ENCODE results near the gene MED27. TPM values are rescaled to one million over a fixed set of nuclear protein-coding genes. Genes with fewer than 3 reads are reported as not detected.

MED27 gene
- total RNA-seq, 4 donors from 2014 or later = 8.2 to 18.9 (median 11.8) TPM

DNA sequence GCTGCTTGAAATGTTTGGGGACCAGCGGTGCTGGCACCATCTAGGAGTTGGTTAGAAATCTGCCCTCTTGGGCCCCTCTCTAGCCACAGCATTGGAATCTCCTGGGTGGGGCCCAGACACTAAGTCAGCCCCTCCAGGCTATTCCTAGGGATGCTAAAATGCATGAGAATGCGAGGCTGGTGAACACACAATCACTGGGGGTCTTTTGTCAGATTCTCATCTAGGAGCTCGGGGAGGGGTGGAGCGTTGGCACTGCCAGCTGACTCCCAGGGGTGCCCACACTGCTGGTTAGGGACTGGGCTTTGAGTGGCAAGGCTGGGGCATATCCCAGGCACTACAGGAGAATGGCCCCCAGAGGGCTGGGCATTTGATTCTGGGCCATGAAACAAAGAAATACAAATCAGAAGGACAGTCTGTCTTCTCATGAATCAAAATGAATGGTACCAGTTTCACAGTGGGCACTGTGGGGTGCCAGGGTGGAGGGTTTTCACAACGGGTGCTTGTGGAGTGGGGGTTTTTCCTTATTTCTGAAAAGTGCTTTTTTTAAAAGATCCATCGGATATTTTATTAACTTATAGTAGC, 212.0 kb downstream of the MED27 start:
- 87 to 92% methylated on average over 6 of the region's 6 CpGs for WGBS, 2 donors
- no peaks in the 10 kb centered on the region for H3K4me1 ChIP-seq
- no peak for DNase-seq (ENCODE audit: low spot score in 2 of 2)
- H3K4me3 ChIP-seq = no peak overlapping the region
- no peak overlapping the region for H3K27ac ChIP-seq
- no peaks in the 10 kb centered on the region for H3K27me3 ChIP-seq
- H3K9me3 ChIP-seq = no peaks in the 10 kb centered on the region
- H3K36me3 ChIP-seq = peaks cover 0 to 14% (median 0%) of the 10 kb centered on the region in 3 donors
- TF ChIP-seq POLR2A (IDR thresholded peaks at IDR 0.05) = no peak
- TF ChIP-seq, protein P1, sequence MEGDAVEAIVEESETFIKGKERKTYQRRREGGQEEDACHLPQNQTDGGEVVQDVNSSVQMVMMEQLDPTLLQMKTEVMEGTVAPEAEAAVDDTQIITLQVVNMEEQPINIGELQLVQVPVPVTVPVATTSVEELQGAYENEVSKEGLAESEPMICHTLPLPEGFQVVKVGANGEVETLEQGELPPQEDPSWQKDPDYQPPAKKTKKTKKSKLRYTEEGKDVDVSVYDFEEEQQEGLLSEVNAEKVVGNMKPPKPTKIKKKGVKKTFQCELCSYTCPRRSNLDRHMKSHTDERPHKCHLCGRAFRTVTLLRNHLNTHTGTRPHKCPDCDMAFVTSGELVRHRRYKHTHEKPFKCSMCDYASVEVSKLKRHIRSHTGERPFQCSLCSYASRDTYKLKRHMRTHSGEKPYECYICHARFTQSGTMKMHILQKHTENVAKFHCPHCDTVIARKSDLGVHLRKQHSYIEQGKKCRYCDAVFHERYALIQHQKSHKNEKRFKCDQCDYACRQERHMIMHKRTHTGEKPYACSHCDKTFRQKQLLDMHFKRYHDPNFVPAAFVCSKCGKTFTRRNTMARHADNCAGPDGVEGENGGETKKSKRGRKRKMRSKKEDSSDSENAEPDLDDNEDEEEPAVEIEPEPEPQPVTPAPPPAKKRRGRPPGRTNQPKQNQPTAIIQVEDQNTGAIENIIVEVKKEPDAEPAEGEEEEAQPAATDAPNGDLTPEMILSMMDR (IDR thresholded peaks at IDR 0.05) = no peak

DNA sequence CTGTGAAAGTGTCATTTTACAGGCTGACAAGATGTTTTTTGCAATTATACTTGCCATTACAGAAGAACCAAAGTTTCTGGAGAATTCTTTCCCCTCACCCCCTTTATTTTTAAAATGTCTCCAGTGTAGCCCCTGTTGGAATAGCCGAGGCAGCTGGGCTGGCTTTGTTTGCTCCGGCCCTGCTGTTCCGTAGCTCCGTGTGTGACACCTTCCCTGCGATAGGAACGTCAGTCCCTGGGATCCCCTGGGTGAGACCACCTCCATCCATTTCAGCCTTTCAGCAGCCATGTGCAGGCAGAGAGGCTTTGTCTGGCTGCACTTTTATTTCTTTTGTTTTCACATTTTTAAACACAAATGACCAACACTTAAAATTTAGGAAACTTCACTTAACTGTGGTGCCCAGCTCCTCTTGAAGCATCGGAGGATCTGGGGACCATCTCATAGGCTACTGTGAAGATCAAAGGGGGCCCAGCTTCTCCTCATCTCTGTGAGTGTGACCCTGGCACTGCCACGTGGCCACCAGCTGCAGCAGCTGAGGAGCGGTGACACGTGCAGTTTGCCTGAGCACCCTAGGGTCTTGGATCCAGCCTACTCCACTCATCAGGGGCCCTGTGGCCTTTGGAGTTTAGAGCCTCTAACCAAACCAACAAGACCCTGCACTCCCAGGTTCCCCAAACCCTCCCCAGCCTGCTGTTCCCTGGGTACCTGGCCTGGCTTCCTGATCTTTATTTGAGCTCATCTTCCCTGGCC, 214.0 kb downstream of the MED27 start:
- peaks cover 0 to 32% (median 0%) of the 10 kb centered on the region in 3 donors for H3K36me3 ChIP-seq
- H3K9me3 ChIP-seq = no peaks in the 10 kb centered on the region
- no peak for TF ChIP-seq POLR2A (IDR thresholded peaks at IDR 0.05)
- TF ChIP-seq EP300 (IDR thresholded peaks at IDR 0.05) = no peak
- TF ChIP-seq, protein P1 (IDR thresholded peaks at IDR 0.05) = no peak
- H3K27ac ChIP-seq = no peak overlapping the region
- H3K4me3 ChIP-seq = no peak overlapping the region
- H3K27me3 ChIP-seq = no peaks in the 10 kb centered on the region
- DNase-seq (ENCODE audit: low spot score in 2 of 2) = no peak
- WGBS, 2 donors = 81 to 85% methylated on average over 10 of the region's 10 CpGs
- no peaks in the 10 kb centered on the region for H3K4me1 ChIP-seq

DNA sequence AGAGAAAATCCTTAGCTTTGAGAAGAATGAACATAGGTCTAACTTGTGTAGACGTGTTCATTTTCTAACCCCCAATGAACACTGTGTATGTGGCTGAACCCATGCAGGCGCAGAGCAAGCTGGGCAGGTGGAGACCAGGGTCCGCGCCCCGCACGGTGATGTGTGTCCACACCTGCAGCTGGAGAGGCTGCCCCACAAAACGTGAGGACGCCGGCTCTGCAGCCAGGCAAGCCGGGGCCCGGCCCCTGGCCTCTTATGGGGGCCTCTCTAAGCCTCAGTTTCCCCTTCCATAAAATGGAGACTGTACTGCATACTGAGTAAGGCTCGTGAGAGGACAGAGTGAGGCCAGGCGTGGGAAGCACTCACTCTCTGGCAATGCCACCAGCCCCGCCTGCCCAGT, 215.1 kb downstream of the MED27 start:
- Histone ChIP-seq H3K4me1 (no peaks in the 10 kb centered on the region), H3K27me3 (no peaks in the 10 kb centered on the region), H3K9me3 (no peaks in the 10 kb centered on the region), H3K36me3 (peaks cover 0 to 43% (median 0%) of the 10 kb centered on the region in 3 donors), H3K4me3 (no peak overlapping the region), H3K27ac (no peak overlapping the region)
- DNase-seq (ENCODE audit: low spot score in 2 of 2) = no peak
- WGBS, 2 donors = 95 to 96% methylated on average over 14 of the region's 14 CpGs
- TF ChIP-seq, protein P1 (IDR thresholded peaks at IDR 0.05) = no peak
- TF ChIP-seq POLR2A (IDR thresholded peaks at IDR 0.05) (no peak), EP300 (IDR thresholded peaks at IDR 0.05) (no peak)

DNA sequence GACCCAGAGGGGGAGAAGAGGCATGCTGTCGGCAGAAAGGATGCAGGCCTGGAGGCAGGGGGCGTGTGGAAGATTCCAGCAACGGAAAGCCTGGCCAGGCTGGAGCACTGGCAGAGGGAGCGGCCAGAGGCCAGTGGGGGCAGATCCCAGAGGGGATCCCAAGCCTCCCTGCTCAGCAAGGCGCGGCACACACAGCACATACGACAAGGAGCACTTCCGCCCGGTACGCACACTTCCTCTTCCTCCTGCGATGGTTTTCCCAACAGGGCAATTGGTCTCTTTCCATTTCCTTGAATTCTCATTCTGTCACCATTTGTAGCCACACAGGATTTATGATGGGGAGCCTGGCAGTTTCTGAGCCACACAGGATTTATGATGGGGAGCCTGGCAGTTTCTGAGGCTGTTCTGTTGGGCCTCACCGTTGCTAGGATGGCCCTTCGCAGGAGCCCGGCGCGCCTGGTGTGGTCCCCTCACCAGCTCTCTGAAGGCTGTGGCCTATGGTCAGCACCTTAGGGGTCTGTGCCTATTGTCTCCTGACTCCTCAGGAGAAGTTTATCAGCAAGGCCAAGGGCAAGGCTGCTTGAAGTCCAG, 216.3 kb downstream of the MED27 start:
- TF ChIP-seq, protein P1 (IDR thresholded peaks at IDR 0.05) = no peak
- TF ChIP-seq EP300 (IDR thresholded peaks at IDR 0.05) (no peak), POLR2A (IDR thresholded peaks at IDR 0.05) (no peak)
- Histone ChIP-seq H3K4me3 (no peak overlapping the region), H3K4me1 (no peaks in the 10 kb centered on the region), H3K27ac (no peak overlapping the region), H3K36me3 (peaks cover 0 to 48% (median 0%) of the 10 kb centered on the region in 3 donors), H3K9me3 (no peaks in the 10 kb centered on the region), H3K27me3 (no peaks in the 10 kb centered on the region)
- no peak for DNase-seq (ENCODE audit: low spot score in 2 of 2)
- WGBS, 2 donors = 70 to 71% methylated on average over 16 of the region's 16 CpGs

DNA sequence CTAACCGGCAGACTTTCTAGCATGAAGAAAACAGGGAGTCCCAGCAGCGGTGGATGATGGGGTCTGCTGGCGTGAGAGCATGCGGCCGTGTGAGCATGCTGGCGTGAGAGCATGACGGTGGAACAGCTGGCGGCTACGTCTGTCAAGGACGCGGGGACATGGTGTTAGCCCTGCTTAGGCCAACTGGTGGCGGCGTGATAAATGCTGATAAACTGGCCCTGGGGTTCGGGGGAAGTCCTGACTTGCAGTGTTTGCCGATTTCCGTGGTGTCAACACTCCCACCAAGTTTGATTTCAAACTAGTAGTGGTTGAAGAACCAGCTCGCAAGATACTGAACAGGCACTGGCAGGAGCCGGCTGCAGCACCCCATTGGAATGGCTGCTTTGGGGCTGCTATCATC, 217.4 kb downstream of the MED27 start:
- TF ChIP-seq EP300 (IDR thresholded peaks at IDR 0.05) (no peak), POLR2A (IDR thresholded peaks at IDR 0.05) (no peak)
- TF ChIP-seq, protein P1 (IDR thresholded peaks at IDR 0.05) = no peak
- H3K36me3 ChIP-seq = peaks cover 0 to 48% (median 0%) of the 10 kb centered on the region in 3 donors
- DNase-seq (ENCODE audit: low spot score in 2 of 2) = no peak
- H3K27ac ChIP-seq = no peak overlapping the region
- no peak overlapping the region for H3K4me3 ChIP-seq
- no peaks in the 10 kb centered on the region for H3K9me3 ChIP-seq
- H3K27me3 ChIP-seq = no peaks in the 10 kb centered on the region
- 85 to 87% methylated on average over 17 to 18 of the region's 18 CpGs for WGBS, 2 donors
- no peaks in the 10 kb centered on the region for H3K4me1 ChIP-seq
